ENCODE measurements around the gene RYR1. TPM values are rescaled to one million over a fixed set of nuclear protein-coding genes. Genes with fewer than 3 reads are reported as not detected.

The RYR1 gene
- total RNA-seq, 4 donors from 2014 or later = under 0.01 to 6.2 (median 3.5) TPM; not detected in 1

DNA sequence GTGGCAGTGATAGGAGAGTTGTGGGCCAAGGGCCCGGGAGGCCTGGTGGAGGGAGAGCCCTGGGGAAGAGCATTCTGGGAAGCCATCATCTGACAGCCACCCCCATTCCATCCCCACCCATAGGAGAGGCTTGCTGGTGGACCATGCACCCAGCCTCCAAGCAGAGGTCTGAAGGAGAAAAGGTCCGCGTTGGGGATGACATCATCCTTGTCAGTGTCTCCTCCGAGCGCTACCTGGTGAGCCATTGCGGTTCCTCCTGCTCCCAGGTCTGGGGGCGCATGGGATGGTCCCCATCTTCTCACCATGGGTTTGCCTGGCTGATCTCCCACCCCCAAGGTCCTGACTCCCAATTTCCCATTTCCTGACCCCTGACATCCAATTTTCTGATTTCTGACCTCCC is 10.5 kb downstream of the RYR1 start:
- DNase-seq = no peak
- Histone ChIP-seq H3K4me1 (no peaks in the 10 kb centered on the region), H3K27me3 (no peaks in the 10 kb centered on the region), H3K9me3 (no peaks in the 10 kb centered on the region), H3K4me3 (no peak overlapping the region), H3K36me3 (no peaks in the 10 kb centered on the region), H3K27ac (no peak overlapping the region)
- intact Hi-C loops (cut with DNase I; ENCODE audit: low total_unique reads) = no loop called here
- no peak for TF ChIP-seq POLR2A (IDR thresholded peaks at IDR 0.05)
- TF ChIP-seq, protein P1, sequence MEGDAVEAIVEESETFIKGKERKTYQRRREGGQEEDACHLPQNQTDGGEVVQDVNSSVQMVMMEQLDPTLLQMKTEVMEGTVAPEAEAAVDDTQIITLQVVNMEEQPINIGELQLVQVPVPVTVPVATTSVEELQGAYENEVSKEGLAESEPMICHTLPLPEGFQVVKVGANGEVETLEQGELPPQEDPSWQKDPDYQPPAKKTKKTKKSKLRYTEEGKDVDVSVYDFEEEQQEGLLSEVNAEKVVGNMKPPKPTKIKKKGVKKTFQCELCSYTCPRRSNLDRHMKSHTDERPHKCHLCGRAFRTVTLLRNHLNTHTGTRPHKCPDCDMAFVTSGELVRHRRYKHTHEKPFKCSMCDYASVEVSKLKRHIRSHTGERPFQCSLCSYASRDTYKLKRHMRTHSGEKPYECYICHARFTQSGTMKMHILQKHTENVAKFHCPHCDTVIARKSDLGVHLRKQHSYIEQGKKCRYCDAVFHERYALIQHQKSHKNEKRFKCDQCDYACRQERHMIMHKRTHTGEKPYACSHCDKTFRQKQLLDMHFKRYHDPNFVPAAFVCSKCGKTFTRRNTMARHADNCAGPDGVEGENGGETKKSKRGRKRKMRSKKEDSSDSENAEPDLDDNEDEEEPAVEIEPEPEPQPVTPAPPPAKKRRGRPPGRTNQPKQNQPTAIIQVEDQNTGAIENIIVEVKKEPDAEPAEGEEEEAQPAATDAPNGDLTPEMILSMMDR (IDR thresholded peaks at IDR 0.05) = no peak

DNA sequence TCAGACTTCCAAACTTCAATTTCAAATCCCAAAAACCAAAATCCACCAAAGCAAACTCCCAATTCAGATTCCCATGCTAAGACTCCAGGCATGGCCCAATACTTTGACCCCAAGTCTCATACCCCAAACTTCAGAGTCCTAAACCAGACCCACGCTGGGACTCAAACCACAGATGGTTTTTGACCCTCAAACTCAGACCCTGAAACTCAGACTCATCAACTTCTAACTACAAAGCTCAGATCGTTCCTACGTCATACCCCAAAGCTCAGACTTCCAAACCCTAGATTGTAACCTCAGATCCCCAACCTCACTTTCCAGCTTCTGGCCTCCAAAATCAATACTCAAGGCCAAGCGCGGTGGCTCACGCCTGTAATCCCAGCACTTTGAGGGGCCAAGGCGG is 11.9 kb downstream of the RYR1 start:
- Histone ChIP-seq H3K36me3 (no peaks in the 10 kb centered on the region), H3K4me3 (no peak overlapping the region), H3K9me3 (no peaks in the 10 kb centered on the region), H3K27me3 (no peaks in the 10 kb centered on the region), H3K4me1 (no peaks in the 10 kb centered on the region), H3K27ac (no peak overlapping the region)
- TF ChIP-seq, protein P1 (IDR thresholded peaks at IDR 0.05) = no peak
- no peak for TF ChIP-seq POLR2A (IDR thresholded peaks at IDR 0.05)
- DNase-seq = no peak
- intact Hi-C loops (cut with DNase I; ENCODE audit: low total_unique reads) = no loop called here

DNA sequence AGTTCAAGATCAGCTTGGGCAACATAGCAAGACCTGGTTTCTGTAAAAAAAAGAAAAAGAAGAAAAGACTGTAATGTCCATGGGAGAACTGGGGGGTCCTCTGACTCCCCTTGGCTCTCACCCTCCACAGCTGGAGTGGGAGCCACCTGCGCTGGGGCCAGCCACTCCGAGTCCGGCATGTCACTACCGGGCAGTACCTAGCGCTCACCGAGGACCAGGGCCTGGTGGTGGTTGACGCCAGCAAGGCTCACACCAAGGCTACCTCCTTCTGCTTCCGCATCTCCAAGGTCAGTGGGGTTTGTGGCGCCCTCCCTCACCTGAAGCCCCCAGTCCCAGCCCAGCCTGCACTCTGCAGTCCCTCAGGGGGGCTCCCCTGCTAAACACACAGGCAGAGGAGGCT is 14.7 kb downstream of the RYR1 start:
- H3K27ac ChIP-seq = no peak overlapping the region
- DNase-seq = no peak
- no peaks in the 10 kb centered on the region for H3K4me1 ChIP-seq
- H3K4me3 ChIP-seq = no peak overlapping the region
- no peaks in the 10 kb centered on the region for H3K9me3 ChIP-seq
- TF ChIP-seq POLR2A (IDR thresholded peaks at IDR 0.05) = no peak
- TF ChIP-seq, protein P1 (IDR thresholded peaks at IDR 0.05) = no peak
- no peaks in the 10 kb centered on the region for H3K27me3 ChIP-seq
- intact Hi-C loops (cut with DNase I; ENCODE audit: low total_unique reads) = no loop called here
- no peaks in the 10 kb centered on the region for H3K36me3 ChIP-seq

DNA sequence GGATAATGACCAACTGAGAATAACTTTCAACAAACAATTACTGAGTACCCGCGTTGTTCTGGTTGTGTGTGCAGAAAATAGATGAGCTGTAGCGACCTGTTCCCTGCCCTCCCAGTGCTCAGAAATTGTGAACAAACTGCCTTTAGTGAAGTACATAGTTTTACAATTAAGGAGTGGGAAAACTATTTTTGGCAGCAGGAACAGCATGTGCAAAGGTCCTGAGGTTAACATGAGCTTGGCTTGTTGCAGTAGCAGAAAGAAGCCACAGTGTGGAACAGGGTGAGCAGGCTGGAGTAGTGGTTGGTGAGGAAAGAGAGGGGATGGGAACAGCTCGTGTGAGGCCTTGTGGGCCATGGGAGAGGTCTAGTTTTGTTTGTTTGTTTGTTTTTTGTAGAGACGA is 16.0 kb downstream of the RYR1 start:
- TF ChIP-seq, protein P1 (IDR thresholded peaks at IDR 0.05) = no peak
- no peak for TF ChIP-seq POLR2A (IDR thresholded peaks at IDR 0.05)
- no peak for DNase-seq

DNA sequence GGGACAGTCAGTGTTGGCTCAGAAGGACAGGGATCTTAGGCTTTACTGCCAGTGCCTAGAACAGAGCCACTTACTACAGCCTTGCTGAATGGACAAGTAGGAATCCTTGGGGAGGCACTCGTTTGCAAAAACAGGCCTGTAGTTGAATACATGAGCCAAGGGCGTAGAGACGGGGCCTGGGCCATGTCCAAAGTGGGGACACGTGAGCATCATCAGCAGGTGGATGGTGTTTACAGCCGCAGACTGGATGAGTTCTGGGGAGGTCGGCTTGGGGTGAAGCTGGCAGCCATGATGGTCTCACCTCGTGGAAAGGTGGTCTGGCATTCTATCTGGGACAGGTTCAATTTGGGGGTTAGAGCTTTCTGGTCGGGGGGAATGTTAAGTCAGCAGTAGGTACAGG is 17.5 kb downstream of the RYR1 start:
- Histone ChIP-seq H3K27ac (no peak overlapping the region), H3K4me3 (no peak overlapping the region), H3K9me3 (no peaks in the 10 kb centered on the region), H3K27me3 (no peaks in the 10 kb centered on the region), H3K4me1 (no peaks in the 10 kb centered on the region), H3K36me3 (no peaks in the 10 kb centered on the region)
- no peak for DNase-seq
- TF ChIP-seq, protein P1 (IDR thresholded peaks at IDR 0.05) = no peak
- TF ChIP-seq POLR2A (IDR thresholded peaks at IDR 0.05) = no peak
- intact Hi-C loops (cut with DNase I; ENCODE audit: low total_unique reads) = no loop called here

More for the DNA sequence above, 16.0 kb downstream of the RYR1 start:
- intact Hi-C loops (cut with DNase I; ENCODE audit: low total_unique reads) = no loop called here
- H3K27ac ChIP-seq = no peak overlapping the region
- H3K36me3 ChIP-seq = no peaks in the 10 kb centered on the region
- no peaks in the 10 kb centered on the region for H3K4me1 ChIP-seq
- H3K27me3 ChIP-seq = no peaks in the 10 kb centered on the region
- no peaks in the 10 kb centered on the region for H3K9me3 ChIP-seq
- H3K4me3 ChIP-seq = no peak overlapping the region
